DMS114 treated with DMSO at 0.1 percent for 48 hours (cell line): ENCODE measurements around the gene CNTN4.

ENCODE experiments used
- DNase-seq: peaks from one replicate; lab custom pipeline; 2025; ENCODE audit not compliant: unreplicated experiment; lab: John Stamatoyannopoulos, UW

The CNTN4 gene

DNA sequence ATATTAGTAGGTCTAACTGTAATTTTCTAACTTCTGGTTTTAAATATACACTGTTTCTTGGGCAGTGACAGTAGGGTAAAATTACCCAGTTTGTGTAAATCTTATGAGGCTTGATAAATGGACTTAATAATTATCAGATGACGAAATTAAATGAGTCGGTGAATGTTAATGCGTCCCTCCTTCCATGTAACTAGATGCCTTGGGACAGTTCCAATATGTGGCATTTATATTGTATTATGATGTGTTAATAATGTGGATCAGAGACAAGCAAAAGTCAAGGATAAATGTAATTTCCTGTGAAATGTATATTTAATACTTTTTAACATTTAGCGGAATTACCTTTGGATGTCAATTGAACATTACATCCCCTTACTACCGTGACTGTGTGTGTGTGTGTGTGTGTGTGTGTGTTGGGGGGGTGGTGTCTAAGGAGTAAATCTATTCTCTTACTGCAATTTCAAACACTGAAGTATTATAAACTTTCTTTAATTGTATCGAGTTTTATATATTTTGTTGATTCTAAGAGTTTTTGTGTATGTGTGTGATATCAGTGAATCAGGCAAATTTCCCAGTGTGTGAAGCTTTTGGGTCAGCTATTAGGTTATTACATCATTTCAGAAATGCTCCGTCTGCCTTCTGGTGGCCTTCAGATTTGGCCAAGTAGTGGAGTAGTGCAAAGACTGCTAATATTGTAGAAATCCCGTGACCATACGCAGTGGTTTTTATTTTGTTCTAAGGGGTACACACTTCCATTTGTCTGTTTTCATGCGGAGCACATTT is 50.1 kb downstream of the CNTN4 start:
- no peak for DNase-seq

DNA sequence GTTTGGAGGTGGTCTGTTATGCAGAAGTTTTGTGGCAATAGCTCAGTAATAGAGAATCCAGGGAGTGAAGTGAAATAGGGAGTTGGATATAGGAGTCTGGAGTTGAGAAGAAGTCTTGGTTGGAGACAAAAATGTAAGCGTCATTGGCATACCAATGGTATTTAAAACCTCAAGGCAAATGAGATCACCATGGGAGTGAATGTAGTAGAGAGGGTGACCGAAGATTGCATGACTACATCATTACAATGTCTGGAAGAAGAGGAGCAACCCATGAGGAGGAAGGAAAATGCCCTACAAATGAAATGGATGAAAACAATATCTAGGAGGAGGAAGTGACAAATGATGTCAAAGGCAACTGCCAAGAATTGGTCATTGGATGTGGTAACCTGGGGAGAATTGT is 54.4 kb downstream of the CNTN4 start:
- no peak for DNase-seq

DNA sequence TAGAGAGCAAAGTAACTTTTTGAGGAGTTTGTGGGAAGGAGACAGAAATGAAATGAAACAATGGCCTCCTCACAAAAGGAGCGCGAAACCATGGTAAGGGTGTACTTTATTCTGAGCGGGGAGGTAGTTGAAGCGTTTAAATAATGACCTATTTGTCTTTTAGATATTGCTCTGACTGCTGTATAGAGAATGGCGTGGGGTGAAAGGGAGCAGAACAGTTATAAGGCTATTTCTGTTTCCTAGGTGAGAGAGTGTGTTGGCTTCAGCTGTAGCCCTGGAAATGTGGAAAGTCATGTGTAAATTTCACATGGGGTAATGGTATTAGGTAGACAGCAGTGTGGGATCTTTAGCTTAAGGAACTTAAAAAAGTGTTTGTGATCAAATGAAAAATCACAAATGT is 54.9 kb downstream of the CNTN4 start:
- DNase-seq = no peak

DNA sequence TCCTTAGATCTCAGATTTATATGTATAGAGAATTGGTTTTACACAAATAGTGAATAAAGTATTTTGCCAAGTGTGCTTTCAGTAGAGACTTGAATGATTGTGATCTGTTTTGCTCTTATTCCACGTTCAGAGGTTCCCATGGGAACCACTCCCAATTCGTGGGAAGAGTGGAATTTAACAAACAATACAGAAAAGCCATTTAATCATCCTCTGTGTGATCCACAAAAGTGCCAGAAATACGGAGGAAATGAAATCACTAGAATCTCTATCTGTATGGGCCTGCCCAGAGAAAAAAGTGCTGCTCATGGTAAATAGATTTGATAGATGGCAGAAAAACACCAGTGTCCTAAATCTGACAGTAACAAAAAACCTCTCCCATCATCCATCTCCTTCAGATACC is 56.0 kb downstream of the CNTN4 start:
- no peak for DNase-seq

DNA sequence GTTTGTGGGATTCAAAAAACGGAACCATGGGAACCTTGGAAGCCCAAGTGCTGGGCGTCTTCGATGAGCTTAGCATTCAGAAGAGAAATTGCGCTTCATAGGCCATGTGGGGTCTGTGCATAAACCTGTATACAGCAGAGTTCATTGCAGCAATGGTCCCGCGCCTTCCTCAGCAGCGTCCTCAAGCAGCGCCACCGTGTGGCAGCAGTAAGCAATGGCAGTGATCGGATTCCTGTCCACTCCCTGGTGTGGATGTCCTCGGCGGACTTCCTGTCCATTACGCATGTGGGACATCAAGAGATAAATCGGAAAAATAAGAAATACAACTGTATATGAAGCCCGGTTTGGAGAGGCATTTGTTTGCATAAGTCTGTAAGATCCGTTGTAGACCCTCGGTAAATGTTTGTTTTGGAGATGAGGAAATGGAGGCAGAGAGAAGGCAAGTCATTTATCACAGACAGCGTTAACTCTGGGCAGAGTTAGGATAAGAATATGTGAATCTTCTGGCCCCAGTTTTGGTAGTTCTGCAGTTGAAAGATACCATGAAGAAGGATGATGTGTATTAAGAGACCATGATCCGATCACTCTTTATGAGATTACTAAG is 57.7 kb downstream of the CNTN4 start:
- no peak for DNase-seq

DNA sequence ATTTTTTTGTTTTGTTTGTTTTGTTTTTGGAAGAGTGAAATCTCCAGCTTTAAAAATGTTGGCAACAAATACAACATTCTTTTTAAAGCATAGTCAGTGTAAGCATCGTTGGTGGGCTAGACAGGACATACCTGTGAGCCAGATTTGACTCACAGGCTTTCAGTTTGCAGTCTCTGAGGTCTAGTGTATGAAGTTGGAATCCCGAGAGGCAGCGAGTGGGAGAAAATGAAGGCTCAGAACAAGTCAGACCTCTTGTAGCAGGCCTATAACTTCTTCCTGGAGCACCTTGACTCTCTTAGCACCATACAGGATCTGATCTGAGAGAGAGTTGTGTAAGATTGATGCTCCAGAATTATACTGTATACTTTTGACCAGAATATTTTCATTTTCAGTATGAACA is 60.2 kb downstream of the CNTN4 start:
- no peak for DNase-seq

DNA sequence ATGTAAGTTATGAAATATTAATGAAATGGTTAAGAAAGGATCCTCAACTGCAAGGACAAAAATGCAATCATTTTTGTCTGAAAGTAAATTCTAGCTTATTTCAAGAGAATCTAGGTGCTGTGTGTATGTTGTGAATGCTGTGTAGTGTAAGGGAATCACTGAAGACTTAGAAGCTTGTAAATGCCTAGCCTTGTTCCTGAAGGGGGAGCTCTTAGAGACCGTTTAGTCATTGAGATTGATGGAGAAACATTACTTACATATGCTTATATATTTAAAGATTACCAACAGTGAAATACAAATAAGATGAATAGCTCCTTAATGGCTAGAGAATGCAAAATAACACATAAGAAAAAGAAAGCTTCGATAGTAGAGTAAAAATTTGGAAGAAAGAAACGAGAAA is 67.9 kb downstream of the CNTN4 start:
- DNase-seq = no peak

DNA sequence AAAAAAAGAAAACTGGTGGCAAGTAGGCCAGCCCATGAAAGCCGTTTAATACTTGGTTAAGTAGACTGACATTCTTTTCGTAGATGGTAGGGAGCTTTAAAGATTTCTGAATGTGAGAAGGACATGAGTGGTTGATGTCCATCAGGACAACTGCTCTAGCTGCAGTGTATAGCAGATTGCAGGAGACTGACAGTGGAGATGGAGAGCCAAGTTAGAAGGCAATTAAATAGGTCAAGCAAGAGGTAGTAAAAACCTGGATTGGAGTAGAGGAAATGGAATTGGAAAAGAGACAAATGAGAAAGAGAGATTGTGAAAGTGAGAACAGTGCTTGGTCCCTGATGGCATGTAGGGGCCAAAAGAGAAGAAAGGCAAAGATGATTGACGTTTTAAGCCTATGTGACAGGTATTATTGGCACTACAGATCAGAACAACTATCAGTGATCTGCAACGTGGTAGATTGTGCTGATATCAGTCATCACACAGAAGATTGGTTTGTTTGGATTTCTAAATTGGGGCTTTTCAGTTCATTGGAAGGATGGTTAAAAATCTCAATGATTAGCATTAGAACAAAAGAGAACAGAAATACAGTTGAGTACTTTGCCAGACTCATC is 74.0 kb downstream of the CNTN4 start:
- no peak for DNase-seq

DNA sequence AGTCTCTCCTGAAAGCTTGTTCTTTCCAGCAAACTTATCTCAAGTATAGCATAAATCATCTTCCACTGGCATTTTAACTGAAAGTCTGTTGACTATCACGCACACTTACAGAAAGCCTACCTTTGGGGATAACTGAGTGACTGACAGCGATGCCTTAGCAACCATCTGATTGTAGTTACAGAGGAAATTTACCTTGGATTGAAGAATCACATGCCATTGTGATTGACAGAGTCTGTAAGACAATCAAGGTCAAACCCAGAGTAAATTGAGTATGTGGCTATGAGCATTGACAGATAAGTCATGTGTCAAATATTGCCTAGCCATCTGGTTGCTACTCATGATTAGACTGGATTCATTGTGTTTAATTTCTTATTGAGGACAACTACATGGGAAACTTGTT is 82.0 kb downstream of the CNTN4 start:
- no peak for DNase-seq

DNA sequence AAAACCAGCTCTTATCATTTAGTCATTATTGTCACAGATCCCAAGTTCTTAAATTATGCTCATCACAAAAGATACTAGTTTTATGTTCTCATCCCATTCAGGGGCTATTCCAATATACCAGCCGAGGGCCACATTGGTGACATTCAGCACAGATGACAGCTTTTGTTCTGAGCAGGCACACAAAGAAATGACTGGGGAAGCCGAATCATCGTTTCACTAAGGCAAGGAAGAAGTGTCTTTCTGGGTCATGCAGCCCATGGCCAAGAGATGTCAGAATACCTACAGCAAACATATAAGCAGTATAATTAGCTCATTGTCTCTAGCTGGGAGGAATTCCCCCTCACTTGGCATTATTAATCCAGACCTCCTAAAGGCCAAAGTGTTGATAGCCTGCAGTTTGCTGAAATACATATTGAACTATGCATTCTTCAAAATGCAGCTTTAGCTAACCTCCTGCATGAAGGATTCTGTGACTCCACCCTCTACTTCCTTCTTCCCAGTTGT is 100.2 kb downstream of the CNTN4 start:
- no peak for DNase-seq

DNA sequence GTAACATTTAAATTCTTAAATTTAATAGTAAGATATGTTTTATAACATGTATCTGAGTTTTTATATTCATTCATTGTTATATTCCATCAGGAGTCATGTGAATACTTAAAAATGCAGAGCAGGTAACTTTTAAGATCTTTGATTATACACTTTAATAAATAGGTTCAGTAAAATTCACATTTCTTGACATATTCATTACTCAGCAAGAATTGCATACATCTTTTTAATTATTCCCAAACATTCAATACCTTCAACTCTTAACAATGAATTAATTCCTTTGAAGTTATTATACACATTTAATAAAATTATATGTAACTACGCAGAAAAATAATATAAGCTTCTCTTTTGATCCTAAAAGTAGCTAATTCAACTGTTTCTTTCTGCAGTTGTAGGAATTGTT is 105.4 kb downstream of the CNTN4 start:
- DNase-seq = no peak

DNA sequence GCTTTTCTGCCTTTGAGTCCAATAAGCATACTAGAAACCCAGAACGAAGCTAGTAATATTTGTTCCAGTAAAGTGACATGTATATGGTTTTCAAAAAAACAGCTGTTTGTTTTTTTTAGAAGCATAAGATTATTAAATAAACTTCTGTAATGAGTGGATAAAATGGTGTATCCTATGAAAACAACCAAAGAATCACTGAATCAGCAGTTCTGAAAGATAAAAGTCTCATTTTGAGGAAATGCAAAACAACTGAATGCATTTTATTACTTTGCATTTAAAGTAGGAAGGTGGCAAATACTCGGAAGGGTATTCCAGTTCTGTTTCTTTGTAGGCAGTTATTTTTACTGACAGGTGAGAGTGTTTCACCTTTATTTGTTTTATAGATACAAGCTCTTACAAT is 107.0 kb downstream of the CNTN4 start:
- DNase-seq = no peak

DNA sequence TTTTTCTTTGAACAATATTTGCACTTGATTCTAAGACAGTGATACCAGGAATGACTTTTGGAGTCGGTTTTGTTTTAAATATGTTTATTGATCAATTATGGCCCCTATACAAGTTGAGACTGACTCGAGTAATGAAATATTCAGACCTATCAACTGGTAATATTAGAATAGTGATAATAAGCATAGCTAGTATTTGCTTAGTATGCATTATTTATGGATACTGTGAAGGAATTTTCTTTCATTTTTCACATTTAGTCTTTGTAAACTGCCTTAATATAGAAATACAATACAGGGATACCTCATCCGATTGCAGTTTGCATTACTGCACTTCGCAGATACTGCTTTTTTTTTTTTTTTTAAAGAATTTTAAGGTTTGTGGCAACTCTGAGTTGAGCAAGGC is 107.9 kb downstream of the CNTN4 start:
- DNase-seq = no peak

DNA sequence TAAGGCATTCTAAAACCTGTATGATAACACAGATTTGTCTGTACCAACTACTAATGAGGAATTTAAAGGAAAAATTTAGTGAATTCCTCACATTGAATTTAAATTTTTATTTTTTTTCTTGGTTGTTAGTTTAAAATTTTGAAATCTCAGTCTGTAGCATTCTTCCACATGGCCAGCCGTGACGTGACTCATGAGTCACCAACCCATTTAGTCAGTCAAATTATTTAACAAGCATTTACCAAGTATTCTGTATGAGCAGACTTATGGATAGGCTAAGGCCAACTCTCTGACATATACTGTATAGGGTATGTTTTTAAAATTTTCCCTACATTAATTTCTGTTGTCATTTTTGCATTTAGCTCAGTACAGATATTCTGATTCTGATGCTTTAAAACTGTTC is 112.9 kb downstream of the CNTN4 start:
- DNase-seq = no peak

DNA sequence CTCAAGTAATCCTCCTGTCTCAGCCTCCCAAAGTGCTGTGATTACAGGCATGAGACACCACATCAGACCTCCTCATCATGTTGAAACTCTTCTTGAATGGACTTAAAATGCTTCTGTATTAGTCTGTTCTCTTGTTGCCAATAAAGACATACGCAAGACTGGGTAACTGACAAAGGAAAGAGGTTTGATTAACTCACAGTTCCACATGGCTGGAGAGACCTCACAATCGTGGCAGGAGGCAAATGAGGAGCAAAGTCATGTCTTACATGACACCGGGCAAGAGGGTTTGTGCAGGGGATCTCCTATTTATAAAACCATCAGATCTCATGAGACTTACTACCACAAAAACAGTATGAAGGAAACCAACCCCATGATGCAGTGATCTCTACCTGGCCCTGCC is 113.5 kb downstream of the CNTN4 start:
- no peak for DNase-seq

DNA sequence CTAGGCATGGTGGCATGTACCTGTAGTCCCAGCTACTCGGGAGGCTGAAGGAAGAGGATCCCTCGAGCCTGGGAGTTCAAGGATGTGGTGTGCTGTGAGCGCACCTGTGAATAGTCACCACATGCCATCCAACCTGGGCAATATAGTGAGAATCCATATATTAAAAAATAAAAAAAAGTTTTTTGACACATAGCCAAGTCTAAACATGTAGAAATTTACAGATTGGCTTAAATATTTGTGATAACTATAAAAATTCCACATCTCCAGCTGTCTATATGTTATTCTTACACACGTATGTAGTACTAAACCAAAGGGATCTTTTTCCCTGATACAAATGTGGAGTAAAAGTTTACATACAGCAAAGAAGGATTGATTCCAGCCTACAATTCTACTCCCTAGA is 119.7 kb downstream of the CNTN4 start:
- no peak for DNase-seq

DNA sequence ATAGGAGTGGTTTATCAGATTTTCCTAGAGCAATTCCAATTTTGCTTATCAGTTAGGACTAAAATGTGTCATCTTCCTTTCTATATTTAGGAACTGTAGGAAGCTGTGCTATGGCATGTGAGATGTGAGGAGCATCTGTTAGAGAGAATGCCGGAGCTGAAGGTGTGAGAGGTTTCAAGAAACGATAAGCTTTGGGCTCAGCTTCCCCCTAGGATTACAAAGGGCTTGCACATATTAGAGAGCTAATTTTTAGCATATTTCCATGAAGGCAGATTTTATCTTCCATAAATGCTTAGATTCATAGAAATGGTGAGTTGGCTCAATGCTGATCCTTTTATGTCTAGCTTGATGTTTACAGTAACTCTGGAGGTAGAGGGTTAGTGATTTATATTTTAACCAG is 120.2 kb downstream of the CNTN4 start:
- no peak for DNase-seq

DNA sequence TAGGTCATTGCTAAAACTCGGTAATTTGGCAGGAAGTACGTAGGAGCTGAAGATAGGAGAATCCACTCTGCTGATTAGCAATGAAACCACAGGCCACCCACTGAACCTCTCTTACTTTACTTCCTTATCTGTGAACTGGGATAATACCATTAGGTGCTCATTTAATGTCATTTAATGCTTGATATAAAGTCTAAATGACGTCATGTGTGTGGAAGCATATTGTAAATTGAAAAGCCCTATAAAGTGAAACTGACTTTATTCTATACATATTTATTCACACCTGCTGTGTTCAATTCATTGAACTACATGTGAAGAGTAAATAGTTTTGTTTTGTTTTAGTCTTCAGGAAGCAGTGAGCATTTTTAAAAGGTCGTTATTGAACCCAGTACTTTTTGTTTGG is 137.5 kb downstream of the CNTN4 start:
- DNase-seq = no peak

DNA sequence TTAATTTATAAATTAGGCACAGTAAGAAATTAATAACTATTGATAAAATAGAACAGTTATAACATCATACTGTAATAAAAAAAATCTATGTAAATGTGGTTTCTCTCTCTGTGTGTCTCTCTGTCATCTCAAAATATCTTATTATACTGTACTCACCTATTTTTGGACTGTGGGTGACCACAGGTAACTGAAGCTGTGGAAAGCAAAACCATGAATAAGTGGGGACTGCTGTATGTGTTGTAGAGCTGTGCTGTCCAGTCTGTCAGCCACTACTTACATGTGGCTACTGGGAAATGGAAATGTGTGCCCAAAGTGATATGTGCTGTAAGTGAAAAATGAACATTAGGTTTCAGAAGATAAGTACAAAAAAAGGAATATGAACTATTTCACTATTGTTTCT is 145.5 kb downstream of the CNTN4 start:
- DNase-seq = no peak

DNA sequence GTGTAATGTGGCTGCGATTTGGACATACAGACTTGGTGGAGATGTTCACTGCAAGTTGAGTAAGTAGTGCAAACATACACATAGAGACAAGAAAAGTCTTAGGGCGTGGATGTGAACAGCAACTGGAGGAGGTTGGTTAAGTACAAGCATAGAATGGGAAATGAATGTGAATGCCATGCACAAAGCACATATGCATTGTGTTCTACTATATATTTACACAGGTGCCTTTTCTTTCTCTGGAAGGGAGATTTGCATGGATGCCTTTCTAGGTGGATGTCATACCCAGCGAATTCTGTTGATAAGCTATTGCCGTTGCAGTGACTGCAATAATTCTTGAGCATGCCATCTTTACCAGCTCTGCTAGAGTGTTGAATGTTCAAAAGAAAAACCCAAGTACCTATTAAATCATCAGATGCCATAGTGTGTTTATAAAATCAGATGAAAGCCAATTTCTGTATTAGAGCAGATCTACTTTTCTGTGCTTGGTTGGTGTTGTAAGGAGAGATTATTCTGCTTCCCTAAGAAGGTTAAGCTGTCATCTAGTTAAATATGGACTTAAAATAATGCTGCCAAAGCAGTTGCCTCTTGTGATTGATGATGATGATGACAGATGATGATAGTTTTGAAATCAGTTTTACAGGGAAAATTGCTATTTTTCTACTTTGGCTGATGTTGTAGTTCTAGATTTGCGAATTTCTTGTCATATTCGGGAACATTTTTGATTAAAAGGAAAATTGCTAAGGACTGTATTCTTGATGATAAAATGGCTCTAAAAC is 148.4 kb downstream of the CNTN4 start:
- DNase-seq = no peak

DNA sequence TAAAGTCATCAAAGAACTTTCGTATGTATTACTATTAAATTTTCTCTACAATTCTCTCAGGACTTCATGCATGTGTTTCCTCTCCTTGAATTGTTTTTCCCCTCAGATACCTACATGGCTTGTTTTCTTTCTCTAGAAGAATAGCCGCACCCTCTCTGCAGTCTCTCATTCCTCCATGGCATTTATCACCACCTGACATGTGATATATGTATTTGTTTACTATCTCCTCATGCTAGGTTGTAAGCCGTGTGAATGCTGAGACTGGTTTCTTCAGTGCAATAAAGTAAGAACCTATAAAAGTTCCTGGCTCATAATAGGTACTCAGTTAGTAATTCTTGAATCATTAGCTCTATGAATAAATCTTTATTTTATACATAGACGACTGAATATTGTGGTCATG is 149.2 kb downstream of the CNTN4 start:
- no peak for DNase-seq

DNA sequence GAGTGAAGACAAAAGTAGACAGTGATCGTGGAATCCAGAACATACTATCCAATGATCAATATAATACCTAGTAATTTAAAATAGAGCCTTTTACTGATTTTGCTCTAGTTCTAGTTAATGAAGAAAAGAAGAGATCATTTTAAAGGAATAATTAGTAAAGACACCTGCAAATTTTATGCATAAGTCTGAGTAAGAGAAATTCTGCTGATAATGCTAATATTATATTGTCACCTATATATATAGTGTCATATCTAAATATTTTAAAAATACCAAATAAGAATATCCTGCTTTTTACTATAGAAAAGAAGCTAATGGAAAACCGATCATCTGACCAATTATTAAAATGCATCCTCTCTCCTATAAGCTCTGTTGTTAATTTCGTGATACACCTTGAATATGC is 152.1 kb downstream of the CNTN4 start:
- DNase-seq = no peak
